Measurements from ENCODE around the gene RTN4R. TPM values are rescaled to one million over a fixed set of nuclear protein-coding genes. Genes with fewer than 3 reads are reported as not detected.

Gene RTN4R
- total and polyA plus RNA-seq, 2 of the 8 experiments (the other 6 are each of a cell fraction or from before 2014, with no cell fraction given) = 21.8 to 41.3 TPM

DNA sequence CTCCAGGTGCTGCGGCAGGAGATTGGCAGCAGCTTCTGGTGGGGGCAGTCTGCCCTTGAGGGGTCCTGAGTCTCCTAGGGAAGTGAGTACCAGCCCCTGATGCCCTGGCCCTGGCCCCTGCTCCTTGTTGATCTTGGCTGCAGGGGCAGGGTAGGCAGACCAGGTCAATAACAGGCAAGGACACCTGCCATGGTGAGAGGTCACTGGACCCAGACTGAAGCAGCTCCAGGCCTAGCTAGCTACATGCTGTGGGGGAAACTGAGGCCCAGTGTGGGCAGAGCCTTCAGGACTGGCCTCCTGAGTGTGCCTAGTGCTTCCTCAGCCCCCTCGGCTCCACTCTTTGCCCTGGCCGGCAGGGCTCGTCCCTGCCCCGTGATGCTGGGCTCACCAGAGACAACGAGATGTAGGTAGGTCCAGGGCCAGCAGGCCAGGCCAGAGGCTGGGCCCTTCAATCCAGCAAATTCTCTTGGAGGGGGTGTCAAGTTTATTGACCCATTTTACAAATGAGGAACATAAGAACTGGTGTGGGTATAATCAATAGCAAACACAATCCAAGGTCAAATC lies 20.4 kb downstream of the RTN4R start (continued):
- no peak for TF ChIP-seq SP1 (IDR thresholded peaks at IDR 0.05; ENCODE audit: low read depth, low read length)
- no peak for TF ChIP-seq GABPA (IDR thresholded peaks at IDR 0.05; ENCODE audit: borderline replicate concordance, insufficient read depth, low read length)

All from H1 (cell line).